GM23248 (cell line): ENCODE data around the gene PTPRD. TPM values are rescaled to one million over a fixed set of nuclear protein-coding genes. Genes with fewer than 3 reads are reported as not detected.

Experiments
- DNase-seq: peaks from one replicate; pipeline ENCODE4 v3.0.0-alpha.2; 2015
- H2AFZ ChIP-seq: fragments of 200-600 bp; sonication (generic); 2 replicates; pipeline ENCODE4 v1.6.1; 2016; ENCODE audit warnings: antibody characterized with exemption
- H3F3A ChIP-seq: fragments of 200-600 bp; sonication (generic); 2 replicates; pipeline ENCODE4 v1.6.1; 2016; ENCODE audit warnings: mild to moderate bottlenecking, antibody characterized with exemption, mixed run types; ENCODE audit not compliant: insufficient read depth
- H3K27ac ChIP-seq: fragments of 200-600 bp; sonication (generic); 2 replicates; pipeline ENCODE4 v1.5.1; 2016; ENCODE audit warnings: mild to moderate bottlenecking
- H3K27me3 ChIP-seq: fragments of 200-600 bp; sonication (generic); replicated peaks from 2 replicates; pipeline ENCODE4 v1.6.1; 2016; ENCODE audit warnings: mild to moderate bottlenecking; ENCODE audit not compliant: insufficient read depth
- H3K36me3 ChIP-seq: fragments of 200-600 bp; sonication (generic); 2 replicates; pipeline ENCODE4 v1.6.1; 2016; ENCODE audit warnings: low read depth, mild to moderate bottlenecking
- H3K4me1 ChIP-seq: fragments of 200-600 bp; sonication (generic); 2 replicates; pipeline ENCODE4 v1.6.1; 2016; ENCODE audit warnings: mild to moderate bottlenecking; ENCODE audit not compliant: insufficient read depth
- H3K4me2 ChIP-seq: fragments of 200-600 bp; sonication (generic); one replicate; pipeline ENCODE4 v1.6.1; 2016; ENCODE audit warnings: mild to moderate bottlenecking; ENCODE audit not compliant: unreplicated experiment
- H3K4me3 ChIP-seq: fragments of 200-600 bp; sonication (generic); 2 replicates; pipeline ENCODE4 v1.5.1; 2016; ENCODE audit warnings: mild to moderate bottlenecking
- H3K79me2 ChIP-seq: fragments of 200-600 bp; sonication (generic); 2 replicates; pipeline ENCODE4 v1.6.1; 2016; ENCODE audit warnings: mild to moderate bottlenecking; ENCODE audit not compliant: insufficient read depth
- H3K9ac ChIP-seq: fragments of 200-600 bp; sonication (generic); 2 replicates; pipeline ENCODE4 v1.6.1; 2016; ENCODE audit warnings: mild to moderate bottlenecking
- H3K9me2 ChIP-seq: fragments of 200-600 bp; sonication (generic); 2 replicates; pipeline ENCODE4 v1.6.1; 2016; ENCODE audit warnings: mixed run types, mild to moderate bottlenecking, moderate library complexity; ENCODE audit not compliant: insufficient read depth
- H3K9me3 ChIP-seq: fragments of 200-600 bp; sonication (generic); one replicate; pipeline ENCODE4 v1.6.1; 2017; ENCODE audit warnings: low read depth
- H4K20me1 ChIP-seq: fragments of 200-600 bp; sonication (generic); 2 replicates; pipeline ENCODE4 v1.6.0; 2016; ENCODE audit not compliant: insufficient read depth
- EZH2 ChIP-seq: fragments of 200-600 bp; sonication (generic); IDR thresholded peaks from 2 replicates; pipeline ENCODE4 v1.6.1; 2018; ENCODE audit warnings: antibody characterized with exemption, mild to moderate bottlenecking; ENCODE audit not compliant: insufficient read depth, poor library complexity, severe bottlenecking
- EZH2phosphoT487 ChIP-seq: fragments of 200-600 bp; sonication (generic); IDR thresholded peaks from 2 replicates; pipeline ENCODE4 v1.6.1; 2018; ENCODE audit warnings: antibody characterized with exemption, moderate library complexity, mild to moderate bottlenecking, low read depth; ENCODE audit not compliant: insufficient read depth
- WGBS, 2 experiments: methylation state at CpG; one replicate each; pipeline ENCODE4 v1.1.6; 2015 to 2017; ENCODE audit warnings: low lambda C conversion rate in 2 of 2, low coverage in 1 of 2; ENCODE audit errors: missing lambda C conversion rate in 2 of 2; 5-methylcytosine and 5-hydroxymethylcytosine counted together
- in situ Hi-C: fragments of 300-500 bp; cut with MboI; formaldehyde crosslinking; loops from 2 replicates; pipeline ENCODE4 v1.15.0; 2020
- polyA plus RNA-seq: library from polyadenylated mRNA; unstranded; fragments of >200 nt; fragmentation: Nextera tagmentation; extraction: Ambion mirVana; gene quantifications from 2 replicates; pipeline ENCODE4 v1.2.1, GENCODE V29; 2016
- total RNA-seq: library from RNA; depleted of rRNA; stranded (reverse); fragments of >200 nt; shearing (Covaris generic); gene quantifications from 2 replicates; pipeline ENCODE4 v1.2.3, GENCODE V29; 2014

The PTPRD gene
- total and polyA plus RNA-seq, 2 experiments from 2014 or later, result 0.05 TPM; not detected in 1

- H3K36me3 ChIP-seq, result no peaks in the 10 kb centered on the region
- no peak overlapping the region for H3K4me3 ChIP-seq
- DNase-seq, result no peak
- no peaks in the 10 kb centered on the region for H3K9me3 ChIP-seq
- TF ChIP-seq EZH2 (no peak), EZH2phosphoT487 (no peak)
- H3K9ac ChIP-seq, result no peak overlapping the region
- no peaks in the 10 kb centered on the region for H4K20me1 ChIP-seq
- WGBS, 2 experiments, result 10% methylated on average over 4 of the region's 4 CpGs
- H2AFZ ChIP-seq, result no peak overlapping the region
- H3K4me2 ChIP-seq, result no peak overlapping the region
- no peaks in the 10 kb centered on the region for H3K4me1 ChIP-seq
- no peak overlapping the region for H3K27ac ChIP-seq
- H3K9me2 ChIP-seq, result no peaks in the 10 kb centered on the region
- H3K27me3 ChIP-seq, result no peaks in the 10 kb centered on the region
- no peaks in the 10 kb centered on the region for H3F3A ChIP-seq
- no peaks in the 10 kb centered on the region for H3K79me2 ChIP-seq
- in situ Hi-C loops, result no loop called here
These were observed 607.6 kb downstream of the PTPRD start for GRCh38 chr9:10005206-10005605.

- H3K27me3 ChIP-seq, result no peaks in the 10 kb centered on the region
- H3K4me2 ChIP-seq, result no peak overlapping the region
- in situ Hi-C loops, result no loop called here
- no peaks in the 10 kb centered on the region for H3F3A ChIP-seq
- no peaks in the 10 kb centered on the region for H3K9me2 ChIP-seq
- H3K36me3 ChIP-seq, result no peaks in the 10 kb centered on the region
- no peak overlapping the region for H3K9ac ChIP-seq
- H3K27ac ChIP-seq, result no peak overlapping the region
- DNase-seq, result no peak
- H3K79me2 ChIP-seq, result no peaks in the 10 kb centered on the region
- H3K9me3 ChIP-seq, result no peaks in the 10 kb centered on the region
- no peaks in the 10 kb centered on the region for H4K20me1 ChIP-seq
- no peaks in the 10 kb centered on the region for H3K4me1 ChIP-seq
- TF ChIP-seq EZH2, result no peak
- no peak for TF ChIP-seq EZH2phosphoT487
- no peak overlapping the region for H2AFZ ChIP-seq
- H3K4me3 ChIP-seq, result no peak overlapping the region
These were observed 609.8 kb downstream of the PTPRD start for GRCh38 chr9:10003047-10003446.

GRCh38 chr9:10000669-10001068, 612.1 kb downstream of the PTPRD start:
- no peak for TF ChIP-seq EZH2phosphoT487
- H2AFZ ChIP-seq, result no peak overlapping the region
- H3K36me3 ChIP-seq, result no peaks in the 10 kb centered on the region
- H3K9me3 ChIP-seq, result no peaks in the 10 kb centered on the region
- no peak overlapping the region for H3K4me3 ChIP-seq
- H4K20me1 ChIP-seq, result no peaks in the 10 kb centered on the region
- no peak overlapping the region for H3K27ac ChIP-seq
- H3K9me2 ChIP-seq, result no peaks in the 10 kb centered on the region
- 26 to 28% methylated on average over 9 of the region's 9 CpGs for WGBS, 2 experiments
- no peaks in the 10 kb centered on the region for H3F3A ChIP-seq
- DNase-seq, result no peak
- in situ Hi-C loops, result no loop called here
- H3K79me2 ChIP-seq, result no peaks in the 10 kb centered on the region
- no peaks in the 10 kb centered on the region for H3K27me3 ChIP-seq
- no peak overlapping the region for H3K9ac ChIP-seq
- no peaks in the 10 kb centered on the region for H3K4me1 ChIP-seq
- no peak overlapping the region for H3K4me2 ChIP-seq

- TF ChIP-seq EZH2, result no peak
- no peak for TF ChIP-seq EZH2phosphoT487
- Histone ChIP-seq H3K27ac (no peak overlapping the region), H3K9me2 (no peaks in the 10 kb centered on the region), H3K79me2 (no peaks in the 10 kb centered on the region), H3K9me3 (no peaks in the 10 kb centered on the region), H3K4me1 (no peaks in the 10 kb centered on the region), H3K4me2 (no peak overlapping the region), H2AFZ (no peak overlapping the region), H3K36me3 (no peaks in the 10 kb centered on the region), H3K27me3 (no peaks in the 10 kb centered on the region), H3K4me3 (no peak overlapping the region), H3K9ac (no peak overlapping the region), H4K20me1 (no peaks in the 10 kb centered on the region), H3F3A (no peaks in the 10 kb centered on the region)
- in situ Hi-C loops, result no loop called here
- WGBS, 2 experiments, result 25 to 26% methylated on average over 8 of the region's 8 CpGs
- peak; percentile 1 for DNase-seq
These were observed 614.1 kb downstream of the PTPRD start for GRCh38 chr9:9998491-9999287.

GRCh38 chr9:9997585-9997984, 615.2 kb downstream of the PTPRD start:
- no peaks in the 10 kb centered on the region for H3K9me2 ChIP-seq
- H3K4me3 ChIP-seq, result no peak overlapping the region
- no peak overlapping the region for H3K4me2 ChIP-seq
- H3K9ac ChIP-seq, result no peak overlapping the region
- WGBS, 2 experiments, result 0 to 7% methylated on average over 2 of the region's 2 CpGs
- H3K4me1 ChIP-seq, result no peaks in the 10 kb centered on the region
- TF ChIP-seq EZH2 (no peak), EZH2phosphoT487 (no peak)
- H3F3A ChIP-seq, result no peaks in the 10 kb centered on the region
- no peaks in the 10 kb centered on the region for H3K27me3 ChIP-seq
- H3K79me2 ChIP-seq, result no peaks in the 10 kb centered on the region
- H4K20me1 ChIP-seq, result no peaks in the 10 kb centered on the region
- no peaks in the 10 kb centered on the region for H3K36me3 ChIP-seq
- in situ Hi-C loops, result no loop called here
- DNase-seq, result no peak
- no peaks in the 10 kb centered on the region for H3K9me3 ChIP-seq
- no peak overlapping the region for H2AFZ ChIP-seq
- no peak overlapping the region for H3K27ac ChIP-seq
